ENCODE measurements around the gene PALS2. TPM values are rescaled to one million over a fixed set of nuclear protein-coding genes. Genes with fewer than 3 reads are reported as not detected.

PALS2 gene
- polyA plus RNA-seq, 1 donor from 2014 or later = 3.8 TPM

- no peaks in the 10 kb centered on the region for H3K27me3 ChIP-seq (ENCODE audit: insufficient read depth, low read depth, low read length)
- no peak for TF ChIP-seq EZH2 (IDR thresholded peaks at IDR 0.05; ENCODE audit: borderline replicate concordance, insufficient read depth, low read length, poor library complexity, severe bottlenecking)
- TF ChIP-seq CTCF (IDR thresholded peaks at IDR 0.05; ENCODE audit: poor library complexity, severe bottlenecking) = no peak
- no peak for TF ChIP-seq RAD21 (conservative IDR thresholded peaks at IDR 0.05)
- no peak for TF ChIP-seq TAF1 (IDR thresholded peaks at IDR 0.05; ENCODE audit: low read depth)
- no peak for TF ChIP-seq MXI1 (conservative IDR thresholded peaks at IDR 0.05; ENCODE audit: poor library complexity, severe bottlenecking)
- TF ChIP-seq REST (IDR thresholded peaks at IDR 0.05; ENCODE audit: borderline replicate concordance) = no peak
- TF ChIP-seq SMC3 (conservative IDR thresholded peaks at IDR 0.05; ENCODE audit: poor library complexity) = no peak
- TF ChIP-seq EP300 (conservative IDR thresholded peaks at IDR 0.05; ENCODE audit: poor library complexity, severe bottlenecking) = no peak
- TF ChIP-seq POLR2AphosphoS5 (IDR thresholded peaks at IDR 0.05) = no peak
- no peaks in the 10 kb centered on the region for H3K9me2 ChIP-seq (ENCODE audit: insufficient read depth, low read length)
- H4K20me1 ChIP-seq (ENCODE audit: insufficient read depth) = no peaks in the 10 kb centered on the region
- H3F3A ChIP-seq (ENCODE audit: insufficient read depth, low read length, poor library complexity, severe bottlenecking) = no peaks in the 10 kb centered on the region
- no peak overlapping the region for H2AFZ ChIP-seq (ENCODE audit: low read depth, low read length)
- no peak overlapping the region for H3K4me3 ChIP-seq (ENCODE audit: low read length)
- no peaks in the 10 kb centered on the region for H3K79me2 ChIP-seq (replicated peaks; ENCODE audit: insufficient read depth, low read length)
- H3K4me2 ChIP-seq (ENCODE audit: low read length) = no peak overlapping the region
- H3K36me3 ChIP-seq (ENCODE audit: insufficient read depth, low read length) = no peaks in the 10 kb centered on the region
- no peaks in the 10 kb centered on the region for H3K9me3 ChIP-seq (ENCODE audit: low read length)
- no peak overlapping the region for H3K27ac ChIP-seq (ENCODE audit: low read length)
- no peak overlapping the region for H3K9ac ChIP-seq (ENCODE audit: low read length)
Measured at GRCh38 chr7:24609570-24609969, 36.3 kb downstream of the PALS2 start.

- Histone ChIP-seq H3K36me3 (ENCODE audit: insufficient read depth, low read length) (no peaks in the 10 kb centered on the region), H4K20me1 (ENCODE audit: insufficient read depth) (no peaks in the 10 kb centered on the region), H3K4me2 (ENCODE audit: low read length) (no peak overlapping the region), H3K9me3 (ENCODE audit: low read length) (no peaks in the 10 kb centered on the region), H2AFZ (ENCODE audit: low read depth, low read length) (no peak overlapping the region), H3K27ac (ENCODE audit: low read length) (no peak overlapping the region), H3K79me2 (replicated peaks; ENCODE audit: insufficient read depth, low read length) (no peaks in the 10 kb centered on the region), H3K27me3 (ENCODE audit: insufficient read depth, low read depth, low read length) (no peaks in the 10 kb centered on the region), H3K9me2 (ENCODE audit: insufficient read depth, low read length) (no peaks in the 10 kb centered on the region), H3K4me3 (ENCODE audit: low read length) (no peak overlapping the region), H3F3A (ENCODE audit: insufficient read depth, low read length, poor library complexity, severe bottlenecking) (no peaks in the 10 kb centered on the region), H3K9ac (ENCODE audit: low read length) (no peak overlapping the region)
- no peak for TF ChIP-seq SMC3 (conservative IDR thresholded peaks at IDR 0.05; ENCODE audit: poor library complexity)
- no peak for TF ChIP-seq EP300 (conservative IDR thresholded peaks at IDR 0.05; ENCODE audit: poor library complexity, severe bottlenecking)
- TF ChIP-seq REST (IDR thresholded peaks at IDR 0.05; ENCODE audit: borderline replicate concordance) = no peak
- TF ChIP-seq TAF1 (IDR thresholded peaks at IDR 0.05; ENCODE audit: low read depth) = no peak
- no peak for TF ChIP-seq EZH2 (IDR thresholded peaks at IDR 0.05; ENCODE audit: borderline replicate concordance, insufficient read depth, low read length, poor library complexity, severe bottlenecking)
- TF ChIP-seq POLR2AphosphoS5 (IDR thresholded peaks at IDR 0.05) = no peak
- TF ChIP-seq CTCF (IDR thresholded peaks at IDR 0.05; ENCODE audit: poor library complexity, severe bottlenecking) = no peak
- TF ChIP-seq MXI1 (conservative IDR thresholded peaks at IDR 0.05; ENCODE audit: poor library complexity, severe bottlenecking) = no peak
- TF ChIP-seq RAD21 (conservative IDR thresholded peaks at IDR 0.05) = no peak
Measured at GRCh38 chr7:24611130-24611529, 37.9 kb downstream of the PALS2 start.
